Heart right ventricle (tissue), 16 donors: ENCODE measurements around the gene SETD2. TPM values are rescaled to one million over a fixed set of nuclear protein-coding genes. Genes with fewer than 3 reads are reported as not detected.

Source experiments
- ATAC-seq, 8 donors: fragments of 200-7000 bp; cut with Tn5 transposase; one replicate each; pipeline ENCODE4 v1.9.1; 2020; ENCODE audit warnings: mild to moderate bottlenecking in 8 of 8, moderate library complexity in 8 of 8, moderate number of reproducible peaks in 1 of 8
- DNase-seq, 2 donors: peaks; one replicate each; pipeline ENCODE4 v3.0.0-alpha.2; 2020
- H3K27ac ChIP-seq, 10 donors: fragments of 200-600 bp; sonication (generic) in 2 of 10; one replicate each; pipeline versions ENCODE4 v1.5.0 to v1.8.0; 2020 to 2022; ENCODE audit warnings: mild to moderate bottlenecking in 3 of 10
- H3K27me3 ChIP-seq, 7 donors: fragments of 200-600 bp; one replicate each; pipeline ENCODE4 v1.8.0; 2021 to 2022; ENCODE audit warnings: mild to moderate bottlenecking in 2 of 7
- H3K36me3 ChIP-seq, 9 donors: fragments of 200-600 bp; sonication (generic) in 1 of 9; one replicate each; pipeline versions ENCODE4 v1.5.0 to v1.8.0; 2020 to 2022; ENCODE audit warnings: mild to moderate bottlenecking in 2 of 9
- H3K4me1 ChIP-seq, 9 donors: fragments of 200-600 bp; sonication (generic) in 1 of 9; one replicate each; pipeline versions ENCODE4 v1.5.0 to v1.8.0; 2020 to 2022; ENCODE audit warnings: mild to moderate bottlenecking in 4 of 9
- H3K4me3 ChIP-seq, 10 donors: fragments of 200-600 bp; sonication (generic) in 2 of 10; one replicate each; pipeline versions ENCODE4 v1.5.0 to v1.8.0; 2020 to 2022; ENCODE audit warnings: mild to moderate bottlenecking in 7 of 10, moderate library complexity in 2 of 10
- H3K9me3 ChIP-seq, 11 donors: fragments of 200-600 bp in 10 of 11; sonication (generic) in 2 of 11; one replicate each; pipeline versions ENCODE4 v1.5.0 to v1.8.0; 2013 to 2022; ENCODE audit warnings: mild to moderate bottlenecking in 2 of 11, control low read depth in 1 of 11, moderate library complexity in 1 of 11
- CTCF ChIP-seq, 9 donors: fragments of 200-600 bp; sonication (generic) in 2 of 9; IDR thresholded peaks; one replicate each; pipeline versions ENCODE4 v1.5.0 to v1.8.0; 2021 to 2022; ENCODE audit warnings: antibody characterized with exemption in 9 of 9, mild to moderate bottlenecking in 5 of 9, moderate library complexity in 1 of 9
- WGBS, 2 donors: extraction: QIAGEN DNeasy Blood & Tissue Kit; methylation state at CpG; one replicate each; pipeline ENCODE4 v1.1.7; 2013; ENCODE audit warnings: inconsistent platforms in 1 of 2; 5-methylcytosine and 5-hydroxymethylcytosine counted together
- intact Hi-C, 10 donors: fragments of 100-400 bp; cut with DNase I; formaldehyde crosslinking; loops; one replicate each; pipeline versions ENCODE4 v1.11.1 to v1.14.2; 2022
- polyA plus RNA-seq, 2 donors: library from polyadenylated mRNA; stranded (reverse); fragments of 200-250 nt; gene quantifications; one replicate each; pipeline ENCODE4 v1.2.3, GENCODE V29; 2013
- total RNA-seq, 10 donors: library from RNA; stranded (reverse); fragmentation: NEBNext Ultra II Directional in 3 of 10; extraction: Animal tissue kit (Norgen Biotek cat#: 25700) in 3 of 10; gene quantifications; one replicate each; pipeline versions ENCODE4 v1.2.1 to v1.2.4, GENCODE V29; 2021 to 2023
- donor health status: Arrhythmogenic right ventricular cardiomyopathy.
- donor health status: ischemic (EF 13 %, LVEDD 7.1; RV severe dilation, severe dysfunction).
- donor health status: healthy with polysubstance abuse.
- donor health status: DM: no; HTN: yes; CAD: no.
- donor health status: DM: no; HTN: no; CAD: no.
- donor health status: ischemic (EF 25% LVEDD 6.9; RV normal size, moderate dysfunction).
- donor health status: ischemic (EF 25% LVEDD 5.7; RV mildly dilated, moderate dysfunction).
- donor health status: healthy.
- donor health status: DM: yes; HTN: yes; CAD: no.
- donor health status: Ischemic cardiomyopathy.
- donor health status: ischemic (EF 35%, LVEDD 5.7; RV mildly dilated, moderate dysfunction).
- donor health status: nonischemic (EF 11% LVEDD 7.7; RV severe dilation, severe dysfunction).
- donor health status: DM: yes; HTN: yes; CAD: no.
- donor health status: PGD.
- donor health status: ischemic (EF 29% LVEDD 5.4; RV normal size, mild dysfunction).
- donor health status: nonischemic (EF 23%, LVEDD 6.1; RV moderate dilation, normal function).

Gene SETD2
- total and polyA plus RNA-seq, 12 donors: 8.6 to 34.4 (median 30.0) TPM

GRCh38 chr3:46984591-46985459 lies 179.1 kb downstream of the SETD2 start:
- intact Hi-C loops: no loop called here
- peak overlapping the region in 1 of 10 donors; percentile 90 for H3K27ac ChIP-seq
- H3K36me3 ChIP-seq: peaks cover 0 to 14% (median 0%) of the 10 kb centered on the region in 9 donors
- DNase-seq (no peak), ATAC-seq (no peak)
- no peak for TF ChIP-seq CTCF (IDR thresholded peaks at IDR 0.05)
- peaks cover 6 to 87% (median 43%) of the 10 kb centered on the region in 9 donors for H3K4me1 ChIP-seq
- WGBS, 2 donors: 92 to 93% methylated on average over 11 of the region's 11 CpGs
- H3K9me3 ChIP-seq: no peaks in the 10 kb centered on the region
- no peaks in the 10 kb centered on the region for H3K27me3 ChIP-seq
- no peak overlapping the region for H3K4me3 ChIP-seq

- WGBS, 2 donors: 88 to 92% methylated on average over 2 of the region's 2 CpGs
- H3K27ac ChIP-seq: peak overlapping the region in 8 of 10 donors; percentile 54 to 96 (median 92)
- no peak overlapping the region for H3K4me3 ChIP-seq
- intact Hi-C loops: no loop called here
- H3K4me1 ChIP-seq: peaks cover 6 to 81% (median 51%) of the 10 kb centered on the region in 9 donors
- no peak for ATAC-seq
- H3K36me3 ChIP-seq: no peaks in the 10 kb centered on the region
- no peaks in the 10 kb centered on the region for H3K27me3 ChIP-seq
- H3K9me3 ChIP-seq: no peaks in the 10 kb centered on the region
- DNase-seq: no peak
- TF ChIP-seq CTCF (IDR thresholded peaks at IDR 0.05): no peak
Observed at GRCh38 chr3:46982546-46982945, 181.4 kb downstream of the SETD2 start.

GRCh38 chr3:46981932-46982471 lies 181.9 kb downstream of the SETD2 start:
- ATAC-seq (peak in 4 of 8 donors; percentile 6 to 54 (median 24)), DNase-seq (peak in 1 of 2 donors; percentile 44)
- no peaks in the 10 kb centered on the region for H3K27me3 ChIP-seq
- intact Hi-C loops: no loop called here
- no peak for TF ChIP-seq CTCF (IDR thresholded peaks at IDR 0.05)
- H3K4me3 ChIP-seq: peak overlapping the region in 9 of 10 donors; percentile 5 to 85 (median 72)
- 57% methylated on average over 5 of the region's 5 CpGs for WGBS, 2 donors
- peaks cover 3 to 81% (median 51%) of the 10 kb centered on the region in 9 donors for H3K4me1 ChIP-seq
- H3K36me3 ChIP-seq: no peaks in the 10 kb centered on the region
- H3K27ac ChIP-seq: peak overlapping the region; percentile 24 to 96 (median 84)
- H3K9me3 ChIP-seq: no peaks in the 10 kb centered on the region

GRCh38 chr3:46979958-46980497 lies 183.9 kb downstream of the SETD2 start:
- peak overlapping the region; percentile 53 to 85 (median 73) for H3K4me3 ChIP-seq
- DNase-seq (peak; percentile 37 to 41), ATAC-seq (no peak)
- WGBS, 2 donors: 4 to 5% methylated on average over 29 to 36 of the region's 40 CpGs
- peaks cover 3 to 73% (median 50%) of the 10 kb centered on the region in 9 donors for H3K4me1 ChIP-seq
- H3K9me3 ChIP-seq: no peaks in the 10 kb centered on the region
- intact Hi-C loops: loop anchor here in 5 of 10 donors (5.0 kb wide), 2 partner anchors 48 to 53 kb away; no protein-coding TSS in a partner anchor
- no peaks in the 10 kb centered on the region for H3K36me3 ChIP-seq
- H3K27me3 ChIP-seq: no peaks in the 10 kb centered on the region
- H3K27ac ChIP-seq: peak overlapping the region in 9 of 10 donors; percentile 75 to 96 (median 93)
- TF ChIP-seq CTCF (IDR thresholded peaks at IDR 0.05): no peak
